OCI-M2 (cell line): ENCODE results near the gene UBTD1.

ENCODE experiments used
- DNase-seq: peaks from one replicate; lab custom pipeline; 2025; ENCODE audit not compliant: unreplicated experiment; lab: John Stamatoyannopoulos, UW

UBTD1 gene

DNA sequence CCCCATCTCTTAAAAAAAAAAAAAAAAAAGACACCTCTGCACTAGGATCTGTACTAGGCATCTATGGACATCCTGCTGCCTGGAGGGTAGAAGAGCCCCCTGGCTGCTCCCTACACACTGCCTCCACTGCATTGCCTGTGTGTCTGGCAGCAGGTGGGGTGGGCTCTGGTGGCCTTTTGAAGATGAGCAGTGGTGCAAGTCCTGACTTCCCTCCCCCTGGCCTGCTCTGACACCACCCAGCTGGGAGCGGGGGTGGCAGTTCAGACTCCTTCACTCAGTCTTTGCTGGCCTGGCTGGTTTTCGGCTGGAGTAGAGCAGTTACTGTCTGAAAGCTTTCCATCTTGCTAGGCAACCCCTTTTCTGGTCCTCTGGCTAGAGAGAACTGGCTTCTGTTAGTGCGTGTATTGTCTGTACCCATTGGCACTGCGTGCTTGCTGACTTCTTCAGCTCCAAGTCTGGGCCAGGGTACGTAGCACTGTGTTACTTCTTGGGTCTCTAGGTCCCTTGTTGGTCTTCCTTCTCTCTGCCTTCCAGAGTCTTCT, 108.4 kb downstream of the UBTD1 start:
- DNase-seq: no peak

- no peak for DNase-seq
These were observed 110.4 kb downstream of the UBTD1 start for GRCh38 chr10:97608991-97609561.

GRCh38 chr10:97611473-97611872, 112.7 kb downstream of the UBTD1 start:
- DNase-seq: no peak

DNA sequence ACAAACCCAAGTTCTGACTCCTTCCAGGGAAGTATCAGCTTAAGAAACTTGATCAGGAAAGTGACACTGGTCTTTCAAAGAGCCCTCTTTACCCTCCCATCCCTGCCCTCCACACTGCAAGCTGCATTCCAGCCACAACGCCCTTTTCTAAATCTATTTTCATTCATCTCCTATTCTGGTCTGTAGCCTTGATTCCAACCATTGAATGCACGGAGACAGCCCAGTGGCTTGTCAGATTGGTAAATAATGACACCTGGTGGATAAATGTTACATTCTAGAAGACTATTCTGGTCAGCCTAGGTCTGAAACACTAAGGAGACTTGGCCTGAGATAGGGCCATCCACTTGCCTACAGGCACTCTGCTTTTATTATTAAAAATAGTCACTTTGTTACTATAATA, 113.7 kb downstream of the UBTD1 start:
- DNase-seq: no peak

DNA sequence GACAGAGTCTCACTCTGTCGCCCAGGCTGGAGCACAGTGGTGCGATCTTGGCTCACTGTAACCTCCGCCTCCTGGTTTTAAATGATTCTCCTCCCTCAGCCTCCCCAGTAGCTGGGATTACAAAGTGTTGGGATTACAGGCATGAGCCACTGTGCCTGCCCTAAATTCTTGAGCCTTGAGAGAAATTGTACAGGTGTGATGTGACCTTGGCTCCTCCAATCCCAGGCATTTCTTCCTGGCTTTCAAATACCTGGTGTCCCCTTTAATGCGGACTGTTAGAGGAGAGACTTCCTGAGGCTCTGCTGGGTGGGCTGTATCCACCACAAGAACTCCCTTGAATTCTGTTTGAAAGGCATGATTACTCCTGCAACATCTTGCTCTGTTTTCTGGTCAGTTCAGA, 119.6 kb downstream of the UBTD1 start:
- DNase-seq: no peak

GRCh38 chr10:97618733-97619132, 120.0 kb downstream of the UBTD1 start:
- no peak for DNase-seq
